K562 (cell line): ENCODE measurements around the gene HTR3B. TPM values are rescaled to one million over a fixed set of nuclear protein-coding genes. Genes with fewer than 3 reads are reported as not detected.
A peak's percentile ranks its signal among the peaks of the same experiment; 100 is the strongest.

Experiments
- BHLHE40 ChIP-seq: IDR thresholded peaks from 2 replicates; pipeline ENCODE4 v1.6.1; 2011; ENCODE audit warnings: low read length, improper control_type of control experiment
- CTBP1 ChIP-seq: fragments of 450-650 bp; IDR thresholded peaks from 2 replicates; pipeline ENCODE4 v1.6.1; 2016; ENCODE audit warnings: borderline replicate concordance
- FOXK2 ChIP-seq, 2 experiments: fragments of 450-650 bp; IDR thresholded peaks in 1 of 2; conservative IDR thresholded peaks in 1 of 2; 2 replicates each; pipeline ENCODE4 v1.6.1; 2016; ENCODE audit warnings: low read depth in 2 of 2, mild to moderate bottlenecking in 1 of 2
- FOXP1 ChIP-seq: sonication (generic); formaldehyde crosslinking; IDR thresholded peaks from 2 replicates; pipeline ENCODE4 v1.8.0; 2022; ENCODE audit warnings: mild to moderate bottlenecking, missing genetic modification reagents
- PTTG1 ChIP-seq: fragments of 450-650 bp; IDR thresholded peaks from 2 replicates; pipeline ENCODE4 v1.6.1; 2016; ENCODE audit warnings: low read depth, mild to moderate bottlenecking, missing genetic modification characterization, missing compliant biosample characterization
- SAFB ChIP-seq: fragments of 200-400 bp; formaldehyde crosslinking; IDR thresholded peaks from 2 replicates; pipeline ENCODE4 v1.6.1; 2017; ENCODE audit warnings: low read depth, low read length, borderline replicate concordance
- SMAD3 ChIP-seq: fragments of 450-650 bp; formaldehyde crosslinking; conservative IDR thresholded peaks from 2 replicates; pipeline ENCODE4 v1.4.0; 2020; ENCODE audit warnings: mild to moderate bottlenecking
- SMAD4 ChIP-seq: fragments of 250-450 bp; sonication (Bioruptor Pico); conservative IDR thresholded peaks from 2 replicates; pipeline ENCODE4 v1.8.0; 2021; ENCODE audit warnings: inconsistent platforms, mild to moderate bottlenecking, moderate library complexity
- TEAD4 ChIP-seq, 2 experiments: sonication (generic) in 1 of 2; formaldehyde crosslinking in 1 of 2; IDR thresholded peaks; 2 replicates each; pipeline versions ENCODE4 v1.6.1 to v1.8.0; 2012 to 2022; ENCODE audit warnings: borderline replicate concordance in 1 of 2, inconsistent platforms in 1 of 2, low read length in 1 of 2, mild to moderate bottlenecking in 1 of 2, missing genetic modification reagents in 1 of 2
- TRIM28 ChIP-seq: fragments of 450-650 bp; IDR thresholded peaks from 2 replicates; pipeline ENCODE4 v1.6.1; 2017
- polyA plus RNA-seq, 8 experiments: library from polyadenylated mRNA; depleted of rRNA in 4 of 8; stranded (reverse) in 5 of 8; unstranded in 3 of 8; fragments of >200 nt; fragmentation: Nextera tagmentation in 2 of 8; fragmentation: Illumina TruSeq in 1 of 8; extraction: Ambion mirVana in 2 of 8; extraction: Trizol in 1 of 8; gene quantifications; 2 replicates each; pipeline versions ENCODE4 v1.2.1 to v1.2.3, GENCODE V29; 2011 to 2014; ENCODE audit warnings: inconsistent platforms in 1 of 8, missing spikeins in 1 of 8
- total RNA-seq, 7 experiments: library from RNA; depleted of rRNA in 6 of 7; stranded (reverse); fragments of >200 nt in 6 of 7; fragmentation: Illumina TruSeq in 2 of 7; extraction: Trizol in 2 of 7; gene quantifications; 2 replicates each; pipeline versions ENCODE4 v1.2.1 to v1.2.3, GENCODE V29; 2011 to 2021; ENCODE audit warnings: low replicate concordance in 1 of 7
- TF ChIP-seq, protein P1 (sequence below): IDR thresholded peaks from 2 replicates; pipeline ENCODE4 v1.6.1; 2011; ENCODE audit not compliant: insufficient read length; ENCODE audit errors: extremely low read depth
- TF ChIP-seq, protein P2 (sequence below), 2 experiments: fragments of 450-650 bp in 1 of 2; IDR thresholded peaks; 2 replicates each; pipeline ENCODE4 v1.6.1; 2011 to 2017; ENCODE audit warnings: low read depth in 2 of 2, antibody characterized with exemption in 1 of 2, borderline replicate concordance in 1 of 2, low read length in 1 of 2, mild to moderate bottlenecking in 1 of 2, mixed read lengths in 1 of 2; ENCODE audit not compliant: control insufficient read depth in 1 of 2
- TF ChIP-seq, protein P3 (sequence below), 2 experiments: IDR thresholded peaks; 2 replicates each; pipeline ENCODE4 v1.6.1; 2011; ENCODE audit warnings: borderline replicate concordance in 1 of 2, control low read depth in 1 of 2, low read depth in 1 of 2, low read length in 1 of 2, mild to moderate bottlenecking in 1 of 2, mixed read lengths in 1 of 2, moderate library complexity in 1 of 2; ENCODE audit not compliant: insufficient read depth in 1 of 2, insufficient read length in 1 of 2, poor library complexity in 1 of 2, severe bottlenecking in 1 of 2; ENCODE audit errors: extremely low read depth in 1 of 2
- TF ChIP-seq, protein P4 (sequence below): fragments of 250-450 bp; sonication (Bioruptor Pico); IDR thresholded peaks from 2 replicates; pipeline ENCODE4 v1.4.0; 2020

HTR3B gene
- total and polyA plus RNA-seq, 9 of the 15 experiments (the other 6 are each of a cell fraction or from before 2014, with no cell fraction given) = not detected

DNA sequence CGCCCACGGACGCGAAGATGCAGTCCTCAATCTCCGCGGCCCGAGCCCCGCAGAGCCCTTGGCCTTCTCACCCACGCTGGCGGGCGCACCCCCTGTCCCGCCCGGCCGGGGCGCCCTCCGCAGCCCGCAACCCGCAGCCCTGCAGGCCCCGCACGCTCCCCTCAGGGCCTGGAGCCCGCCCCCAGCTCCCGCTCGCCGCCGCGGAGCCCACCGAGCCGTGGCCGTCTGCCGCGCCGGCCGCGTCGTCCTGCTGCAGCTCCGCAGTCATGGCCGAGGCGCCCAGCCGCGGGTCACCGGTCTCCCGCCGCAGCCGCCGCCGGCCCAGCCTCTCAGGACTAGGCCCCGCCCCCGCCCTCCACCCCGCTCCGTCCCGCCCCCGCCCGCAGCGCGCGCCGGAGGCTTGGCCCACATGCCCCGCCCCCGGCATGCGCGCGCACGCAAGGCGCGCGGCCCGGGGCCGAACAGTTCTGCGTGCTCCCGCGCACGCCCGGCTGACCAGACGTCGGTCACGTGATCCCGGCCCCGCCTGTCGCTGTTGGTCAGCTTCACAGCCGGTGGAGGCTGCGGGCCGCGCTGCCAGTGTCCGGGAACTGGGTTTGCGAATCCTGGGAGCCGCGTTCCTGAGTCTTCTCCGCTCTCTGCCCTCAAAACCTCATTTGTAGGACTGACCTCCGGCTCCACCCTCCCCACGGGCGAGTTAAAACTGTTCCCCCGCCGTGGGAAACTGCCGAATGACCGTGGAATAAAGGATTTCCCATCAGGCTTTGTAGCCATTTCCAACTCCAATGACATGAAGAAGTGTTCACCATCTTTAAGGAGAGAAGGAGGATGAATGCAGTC, 29.1 kb upstream of the HTR3B start, which contains the start of gene USP28 (continued):
- TF ChIP-seq, protein P1, sequence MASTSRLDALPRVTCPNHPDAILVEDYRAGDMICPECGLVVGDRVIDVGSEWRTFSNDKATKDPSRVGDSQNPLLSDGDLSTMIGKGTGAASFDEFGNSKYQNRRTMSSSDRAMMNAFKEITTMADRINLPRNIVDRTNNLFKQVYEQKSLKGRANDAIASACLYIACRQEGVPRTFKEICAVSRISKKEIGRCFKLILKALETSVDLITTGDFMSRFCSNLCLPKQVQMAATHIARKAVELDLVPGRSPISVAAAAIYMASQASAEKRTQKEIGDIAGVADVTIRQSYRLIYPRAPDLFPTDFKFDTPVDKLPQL = peak; percentile 25
- no peak for TF ChIP-seq PTTG1 (tag)
- TF ChIP-seq SAFB = no peak
- TF ChIP-seq, protein P2, sequence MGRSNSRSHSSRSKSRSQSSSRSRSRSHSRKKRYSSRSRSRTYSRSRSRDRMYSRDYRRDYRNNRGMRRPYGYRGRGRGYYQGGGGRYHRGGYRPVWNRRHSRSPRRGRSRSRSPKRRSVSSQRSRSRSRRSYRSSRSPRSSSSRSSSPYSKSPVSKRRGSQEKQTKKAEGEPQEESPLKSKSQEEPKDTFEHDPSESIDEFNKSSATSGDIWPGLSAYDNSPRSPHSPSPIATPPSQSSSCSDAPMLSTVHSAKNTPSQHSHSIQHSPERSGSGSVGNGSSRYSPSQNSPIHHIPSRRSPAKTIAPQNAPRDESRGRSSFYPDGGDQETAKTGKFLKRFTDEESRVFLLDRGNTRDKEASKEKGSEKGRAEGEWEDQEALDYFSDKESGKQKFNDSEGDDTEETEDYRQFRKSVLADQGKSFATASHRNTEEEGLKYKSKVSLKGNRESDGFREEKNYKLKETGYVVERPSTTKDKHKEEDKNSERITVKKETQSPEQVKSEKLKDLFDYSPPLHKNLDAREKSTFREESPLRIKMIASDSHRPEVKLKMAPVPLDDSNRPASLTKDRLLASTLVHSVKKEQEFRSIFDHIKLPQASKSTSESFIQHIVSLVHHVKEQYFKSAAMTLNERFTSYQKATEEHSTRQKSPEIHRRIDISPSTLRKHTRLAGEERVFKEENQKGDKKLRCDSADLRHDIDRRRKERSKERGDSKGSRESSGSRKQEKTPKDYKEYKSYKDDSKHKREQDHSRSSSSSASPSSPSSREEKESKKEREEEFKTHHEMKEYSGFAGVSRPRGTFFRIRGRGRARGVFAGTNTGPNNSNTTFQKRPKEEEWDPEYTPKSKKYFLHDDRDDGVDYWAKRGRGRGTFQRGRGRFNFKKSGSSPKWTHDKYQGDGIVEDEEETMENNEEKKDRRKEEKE (IDR thresholded peaks at IDR 0.05; ENCODE audit: borderline replicate concordance in 1 of 2, control insufficient read depth in 1 of 2, low read depth in 2 of 2, low read length in 1 of 2) = no peak
- TF ChIP-seq BHLHE40 = peak; percentile 98
- 0 out of 2 replicates have a peak, but pooled peaks have one; percentile 53 for TF ChIP-seq SMAD3
- peak; percentile 79 for TF ChIP-seq SMAD4 (CRISPR knock-in tag)
- no peak; the same call in none of the 2 replicates for TF ChIP-seq CTBP1
- TF ChIP-seq TRIM28 = peak; percentile 67
- TF ChIP-seq FOXK2 (conservative IDR thresholded peaks at IDR 0.05 in 1 of 2, IDR thresholded peaks at IDR 0.05 in 1 of 2; ENCODE audit: low read depth in 2 of 2) = peak in 1 of 2 experiments; percentile 63; a peak in 2 of 4 replicates
- TF ChIP-seq, protein P3, sequence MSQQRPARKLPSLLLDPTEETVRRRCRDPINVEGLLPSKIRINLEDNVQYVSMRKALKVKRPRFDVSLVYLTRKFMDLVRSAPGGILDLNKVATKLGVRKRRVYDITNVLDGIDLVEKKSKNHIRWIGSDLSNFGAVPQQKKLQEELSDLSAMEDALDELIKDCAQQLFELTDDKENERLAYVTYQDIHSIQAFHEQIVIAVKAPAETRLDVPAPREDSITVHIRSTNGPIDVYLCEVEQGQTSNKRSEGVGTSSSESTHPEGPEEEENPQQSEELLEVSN (IDR thresholded peaks at IDR 0.05; ENCODE audit: borderline replicate concordance in 1 of 2, extremely low read depth in 1 of 2, insufficient read depth in 1 of 2, insufficient read length in 1 of 2, low read depth in 1 of 2, low read length in 1 of 2, poor library complexity in 1 of 2, severe bottlenecking in 1 of 2) = peak; percentile 64 to 86
- no peak for TF ChIP-seq FOXP1 (CRISPR knock-in tag)
- TF ChIP-seq TEAD4 (IDR thresholded peaks at IDR 0.05; ENCODE audit: low read length) = 0 out of 2 replicates have a peak, but pooled peaks have one; percentile 24
- no peak for TF ChIP-seq TEAD4 (CRISPR knock-in tag; IDR thresholded peaks at IDR 0.05; ENCODE audit: borderline replicate concordance)
- TF ChIP-seq, protein P4, sequence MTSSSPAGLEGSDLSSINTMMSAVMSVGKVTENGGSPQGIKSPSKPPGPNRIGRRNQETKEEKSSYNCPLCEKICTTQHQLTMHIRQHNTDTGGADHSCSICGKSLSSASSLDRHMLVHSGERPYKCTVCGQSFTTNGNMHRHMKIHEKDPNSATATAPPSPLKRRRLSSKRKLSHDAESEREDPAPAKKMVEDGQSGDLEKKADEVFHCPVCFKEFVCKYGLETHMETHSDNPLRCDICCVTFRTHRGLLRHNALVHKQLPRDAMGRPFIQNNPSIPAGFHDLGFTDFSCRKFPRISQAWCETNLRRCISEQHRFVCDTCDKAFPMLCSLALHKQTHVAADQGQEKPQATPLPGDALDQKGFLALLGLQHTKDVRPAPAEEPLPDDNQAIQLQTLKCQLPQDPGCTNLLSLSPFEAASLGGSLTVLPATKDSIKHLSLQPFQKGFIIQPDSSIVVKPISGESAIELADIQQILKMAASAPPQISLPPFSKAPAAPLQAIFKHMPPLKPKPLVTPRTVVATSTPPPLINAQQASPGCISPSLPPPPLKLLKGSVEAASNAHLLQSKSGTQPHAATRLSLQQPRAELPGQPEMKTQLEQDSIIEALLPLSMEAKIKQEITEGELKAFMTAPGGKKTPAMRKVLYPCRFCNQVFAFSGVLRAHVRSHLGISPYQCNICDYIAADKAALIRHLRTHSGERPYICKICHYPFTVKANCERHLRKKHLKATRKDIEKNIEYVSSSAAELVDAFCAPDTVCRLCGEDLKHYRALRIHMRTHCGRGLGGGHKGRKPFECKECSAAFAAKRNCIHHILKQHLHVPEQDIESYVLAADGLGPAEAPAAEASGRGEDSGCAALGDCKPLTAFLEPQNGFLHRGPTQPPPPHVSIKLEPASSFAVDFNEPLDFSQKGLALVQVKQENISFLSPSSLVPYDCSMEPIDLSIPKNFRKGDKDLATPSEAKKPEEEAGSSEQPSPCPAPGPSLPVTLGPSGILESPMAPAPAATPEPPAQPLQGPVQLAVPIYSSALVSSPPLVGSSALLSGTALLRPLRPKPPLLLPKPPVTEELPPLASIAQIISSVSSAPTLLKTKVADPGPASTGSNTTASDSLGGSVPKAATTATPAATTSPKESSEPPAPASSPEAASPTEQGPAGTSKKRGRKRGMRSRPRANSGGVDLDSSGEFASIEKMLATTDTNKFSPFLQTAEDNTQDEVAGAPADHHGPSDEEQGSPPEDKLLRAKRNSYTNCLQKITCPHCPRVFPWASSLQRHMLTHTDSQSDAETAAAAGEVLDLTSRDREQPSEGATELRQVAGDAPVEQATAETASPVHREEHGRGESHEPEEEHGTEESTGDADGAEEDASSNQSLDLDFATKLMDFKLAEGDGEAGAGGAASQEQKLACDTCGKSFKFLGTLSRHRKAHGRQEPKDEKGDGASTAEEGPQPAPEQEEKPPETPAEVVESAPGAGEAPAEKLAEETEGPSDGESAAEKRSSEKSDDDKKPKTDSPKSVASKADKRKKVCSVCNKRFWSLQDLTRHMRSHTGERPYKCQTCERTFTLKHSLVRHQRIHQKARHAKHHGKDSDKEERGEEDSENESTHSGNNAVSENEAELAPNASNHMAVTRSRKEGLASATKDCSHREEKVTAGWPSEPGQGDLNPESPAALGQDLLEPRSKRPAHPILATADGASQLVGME (CRISPR knock-in tag) = 0 out of 2 replicates have a peak, but pooled peaks have one; percentile 36
